WTC11 (cell line): ENCODE data around the gene EPO. TPM values are rescaled to one million over a fixed set of nuclear protein-coding genes. Genes with fewer than 3 reads are reported as not detected.

ENCODE experiments used
- ATAC-seq: fragments of 200-7000 bp; cut with Tn5 transposase; 2 replicates; pipeline ENCODE4 v1.10.0; 2021; ENCODE audit warnings: mild to moderate bottlenecking, moderate library complexity
- CTCF ChIA-PET: fragments of 300-600 bp; sonication (Branson Sonifier 250); formaldehyde crosslinking; loops from one replicate; lab custom pipeline; 2021; ENCODE audit warnings: antibody characterized with exemption; lab: Charles Lee
- POLR2A ChIA-PET: fragments of 350-600 bp; sonication (Branson Sonifier 250); formaldehyde crosslinking; loops from one replicate; lab custom pipeline; 2021; ENCODE audit warnings: antibody characterized with exemption; lab: Charles Lee
- DNase-seq: peaks from one replicate; pipeline ENCODE4 v3.0.0; 2021; ENCODE audit warnings: low spot score
- H3K27ac Mint-ChIP-seq: 2 replicates; pipeline ENCODE4 v1.8.0; 2021; ENCODE audit warnings: mixed read lengths
- H3K27me3 Mint-ChIP-seq: 2 replicates; pipeline ENCODE4 v1.8.0; 2021; ENCODE audit warnings: low read depth, mild to moderate bottlenecking, moderate library complexity, mixed read lengths
- H3K36me3 Mint-ChIP-seq: 2 replicates; pipeline ENCODE4 v1.8.0; 2021; ENCODE audit warnings: mixed read lengths
- H3K4me1 Mint-ChIP-seq: 2 replicates; pipeline ENCODE4 v1.8.0; 2022; ENCODE audit warnings: mixed read lengths
- H3K4me3 Mint-ChIP-seq: 2 replicates; pipeline ENCODE4 v1.8.0; 2021; ENCODE audit warnings: mild to moderate bottlenecking, moderate library complexity, mixed read lengths
- H3K9me3 Mint-ChIP-seq: 2 replicates; pipeline ENCODE4 v1.8.0; 2021; ENCODE audit warnings: mixed read lengths
- ATF6 ChIP-seq: sonication (generic); formaldehyde crosslinking; IDR thresholded peaks from 2 replicates; pipeline ENCODE4 v1.8.1; 2023; ENCODE audit warnings: mild to moderate bottlenecking, missing genetic modification reagents
- CBFB ChIP-seq: sonication (generic); formaldehyde crosslinking; IDR thresholded peaks from 2 replicates; pipeline ENCODE4 v1.8.1; 2022; ENCODE audit warnings: mild to moderate bottlenecking, low read depth, missing genetic modification reagents
- E2F4 ChIP-seq: sonication (generic); formaldehyde crosslinking; IDR thresholded peaks from 2 replicates; pipeline ENCODE4 v1.8.1; 2022; ENCODE audit warnings: low read depth, mild to moderate bottlenecking, moderate library complexity, missing genetic modification reagents, borderline replicate concordance
- ELF4 ChIP-seq: sonication (generic); formaldehyde crosslinking; IDR thresholded peaks from 2 replicates; pipeline ENCODE4 v1.8.1; 2022; ENCODE audit warnings: low read depth, mild to moderate bottlenecking, moderate library complexity, missing genetic modification reagents
- ERG ChIP-seq: fragments of 250-450 bp; sonication (Bioruptor Pico); IDR thresholded peaks from 2 replicates; pipeline ENCODE4 v1.8.0; 2021; ENCODE audit warnings: mild to moderate bottlenecking
- FOXP4 ChIP-seq: sonication (generic); formaldehyde crosslinking; IDR thresholded peaks from 2 replicates; pipeline ENCODE4 v1.8.0; 2022; ENCODE audit warnings: mild to moderate bottlenecking, missing genetic modification reagents
- MLX ChIP-seq: sonication (generic); formaldehyde crosslinking; IDR thresholded peaks from 2 replicates; pipeline ENCODE4 v1.8.1; 2023; ENCODE audit warnings: mild to moderate bottlenecking, missing genetic modification reagents, moderate library complexity
- MXD4 ChIP-seq: fragments of 250-450 bp; sonication (Bioruptor Pico); IDR thresholded peaks from 2 replicates; pipeline ENCODE4 v1.8.0; 2021; ENCODE audit warnings: mild to moderate bottlenecking, moderate library complexity, borderline replicate concordance
- SMAD4 ChIP-seq: sonication (generic); formaldehyde crosslinking; IDR thresholded peaks from 2 replicates; pipeline ENCODE4 v1.8.0; 2022; ENCODE audit warnings: mild to moderate bottlenecking, missing genetic modification reagents
- USF1 ChIP-seq: sonication (generic); formaldehyde crosslinking; IDR thresholded peaks from 2 replicates; pipeline ENCODE4 v1.8.0; 2022; ENCODE audit warnings: mild to moderate bottlenecking, missing genetic modification reagents
- ZNF121 ChIP-seq: sonication (generic); formaldehyde crosslinking; IDR thresholded peaks from 2 replicates; pipeline ENCODE4 v1.8.0; 2023; ENCODE audit warnings: missing genetic modification reagents
- ZNF425 ChIP-seq: fragments of 250-450 bp; sonication (Bioruptor Pico); conservative IDR thresholded peaks from 2 replicates; pipeline ENCODE4 v1.9.0; 2021; ENCODE audit warnings: mild to moderate bottlenecking
- ZNF671 ChIP-seq: fragments of 250-450 bp; sonication (Bioruptor Pico); IDR thresholded peaks from 2 replicates; pipeline ENCODE4 v1.8.0; 2021; ENCODE audit warnings: mild to moderate bottlenecking
- ZSCAN18 ChIP-seq: fragments of 250-450 bp; sonication (Bioruptor Pico); IDR thresholded peaks from 2 replicates; pipeline ENCODE4 v2.1.2; 2022; ENCODE audit warnings: mild to moderate bottlenecking, moderate library complexity
- total RNA-seq: library from RNA; stranded (reverse); gene quantifications from 3 replicates; pipeline ENCODE4 v1.2.3, GENCODE V29; 2021

Gene EPO
- total RNA-seq, 1 experiment from 2014 or later, result 0.63 TPM

- ChIA-PET CTCF (interaction anchor here (1.1 kb wide), 1 partner anchor 41 kb away, joined by 4 read pairs; no protein-coding TSS in a partner anchor), POLR2A (no interaction called here)
- H3K4me3 Mint-ChIP-seq, result no peak overlapping the region
- ATAC-seq (no peak), DNase-seq (no peak)
- no peaks in the 10 kb centered on the region for H3K36me3 Mint-ChIP-seq
- H3K9me3 Mint-ChIP-seq, result no peaks in the 10 kb centered on the region
- no peaks in the 10 kb centered on the region; the same call in 1 of the 2 replicates for H3K4me1 Mint-ChIP-seq
- peaks cover 3% of the 10 kb centered on the region; the same call in 1 of the 2 replicates for H3K27me3 Mint-ChIP-seq
- H3K27ac Mint-ChIP-seq, result no peak overlapping the region
- TF ChIP-seq ZNF425 (CRISPR knock-in tag) (no peak), MXD4 (CRISPR knock-in tag) (no peak), CBFB (CRISPR knock-in tag) (no peak), ERG (CRISPR knock-in tag) (no peak), ATF6 (CRISPR knock-in tag) (no peak), FOXP4 (CRISPR knock-in tag) (no peak), ZSCAN18 (CRISPR knock-in tag) (no peak)
Measured at GRCh38 chr7:100731937-100732636, 11.8 kb downstream of the EPO start.

GRCh38 chr7:100735730-100736129 lies 15.5 kb downstream of the EPO start:
- Mint-ChIP-seq H3K36me3 (peaks cover 3% of the 10 kb centered on the region; the same call in 1 of the 2 replicates), H3K4me3 (no peak overlapping the region), H3K27ac (no peak overlapping the region), H3K27me3 (peaks cover 6% of the 10 kb centered on the region), H3K4me1 (no peaks in the 10 kb centered on the region; the same call in 1 of the 2 replicates), H3K9me3 (0 out of 2 replicates have a peak, but pooled peaks cover 4% of the 10 kb centered on the region)
- ChIA-PET CTCF (interaction anchor here (0.7 to 1.4 kb wide), 2 partner anchors 10 to 53 kb away, joined by 3 read pairs; no protein-coding TSS in a partner anchor), POLR2A (interaction anchor here (1.2 kb wide), 1 partner anchor 30 kb away, joined by 4 read pairs; the partner anchor contains the start of gene POP7)
- ATAC-seq, result no peak
- DNase-seq, result no peak
- TF ChIP-seq ZNF671 (CRISPR knock-in tag), result no peak
- TF ChIP-seq USF1, result no peak
- no peak for TF ChIP-seq ZNF121 (CRISPR knock-in tag)
- no peak for TF ChIP-seq SMAD4 (CRISPR knock-in tag)
- no peak for TF ChIP-seq ATF6 (CRISPR knock-in tag)
- no peak for TF ChIP-seq E2F4 (CRISPR knock-in tag)
- no peak for TF ChIP-seq ELF4
- no peak for TF ChIP-seq MLX (CRISPR knock-in tag)
- no peak for TF ChIP-seq ZNF425 (CRISPR knock-in tag)
